ENCODE data around the gene ELL. TPM values are rescaled to one million over a fixed set of nuclear protein-coding genes. Genes with fewer than 3 reads are reported as not detected.

Gene ELL
- total and polyA plus RNA-seq, 8 donors: 4.1 to 88.7 (median 11.2) TPM

- Histone ChIP-seq H3K27ac (peak overlapping the region; percentile 42 to 87 (median 85)), H3K27me3 (no peaks in the 10 kb centered on the region), H3K4me3 (no peak overlapping the region), H3K9me3 (no peaks in the 10 kb centered on the region), H3K4me1 (peaks cover 71 to 95% (median 79%) of the 10 kb centered on the region in 4 donors), H3K36me3 (peaks cover 15 to 49% (median 34%) of the 10 kb centered on the region in 4 donors)
- 87 to 91% (median 91%) methylated on average over 24 to 30 of the region's 30 CpGs for WGBS, 5 donors
- TF ChIP-seq POLR2A (IDR thresholded peaks at IDR 0.05) (no peak), EP300 (IDR thresholded peaks at IDR 0.05) (no peak), POLR2AphosphoS5 (IDR thresholded peaks at IDR 0.05) (no peak)
- TF ChIP-seq, protein P1, sequence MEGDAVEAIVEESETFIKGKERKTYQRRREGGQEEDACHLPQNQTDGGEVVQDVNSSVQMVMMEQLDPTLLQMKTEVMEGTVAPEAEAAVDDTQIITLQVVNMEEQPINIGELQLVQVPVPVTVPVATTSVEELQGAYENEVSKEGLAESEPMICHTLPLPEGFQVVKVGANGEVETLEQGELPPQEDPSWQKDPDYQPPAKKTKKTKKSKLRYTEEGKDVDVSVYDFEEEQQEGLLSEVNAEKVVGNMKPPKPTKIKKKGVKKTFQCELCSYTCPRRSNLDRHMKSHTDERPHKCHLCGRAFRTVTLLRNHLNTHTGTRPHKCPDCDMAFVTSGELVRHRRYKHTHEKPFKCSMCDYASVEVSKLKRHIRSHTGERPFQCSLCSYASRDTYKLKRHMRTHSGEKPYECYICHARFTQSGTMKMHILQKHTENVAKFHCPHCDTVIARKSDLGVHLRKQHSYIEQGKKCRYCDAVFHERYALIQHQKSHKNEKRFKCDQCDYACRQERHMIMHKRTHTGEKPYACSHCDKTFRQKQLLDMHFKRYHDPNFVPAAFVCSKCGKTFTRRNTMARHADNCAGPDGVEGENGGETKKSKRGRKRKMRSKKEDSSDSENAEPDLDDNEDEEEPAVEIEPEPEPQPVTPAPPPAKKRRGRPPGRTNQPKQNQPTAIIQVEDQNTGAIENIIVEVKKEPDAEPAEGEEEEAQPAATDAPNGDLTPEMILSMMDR (IDR thresholded peaks at IDR 0.05): no peak
- intact Hi-C loops (cut with DNase I; ENCODE audit: low total_unique reads): loop anchor here (10.0 kb wide), 1 partner anchor 99 kb away; no protein-coding TSS in a partner anchor
- DNase-seq: no peak
These were observed 56.5 kb downstream of the ELL start for GRCh38 chr19:18465214-18465963.

GRCh38 chr19:18464646-18465045 lies 57.2 kb downstream of the ELL start:
- 9 to 15% (median 11%) methylated on average over 7 to 8 of the region's 8 CpGs for WGBS, 5 donors
- TF ChIP-seq EP300 (IDR thresholded peaks at IDR 0.05): no peak
- peak; percentile 64 to 86 (median 84) for TF ChIP-seq POLR2AphosphoS5 (IDR thresholded peaks at IDR 0.05)
- intact Hi-C loops (cut with DNase I; ENCODE audit: low total_unique reads): loop anchor here (10.0 kb wide), 1 partner anchor 100 kb away; no protein-coding TSS in a partner anchor
- H3K36me3 ChIP-seq: peaks cover 22 to 50% (median 39%) of the 10 kb centered on the region in 4 donors
- H3K4me1 ChIP-seq: peaks cover 71 to 95% (median 77%) of the 10 kb centered on the region in 4 donors
- peak overlapping the region; percentile 42 to 87 (median 85) for H3K27ac ChIP-seq
- no peak overlapping the region for H3K4me3 ChIP-seq
- no peaks in the 10 kb centered on the region for H3K9me3 ChIP-seq
- H3K27me3 ChIP-seq: no peaks in the 10 kb centered on the region
- DNase-seq: peak; percentile 80 to 93

GRCh38 chr19:18461471-18461870 lies 60.4 kb downstream of the ELL start:
- Histone ChIP-seq H3K36me3 (peaks cover 32 to 81% (median 64%) of the 10 kb centered on the region in 4 donors), H3K4me1 (peaks cover 49 to 85% (median 63%) of the 10 kb centered on the region in 4 donors), H3K9me3 (no peaks in the 10 kb centered on the region), H3K4me3 (no peak overlapping the region), H3K27ac (peak overlapping the region in 4 of 5 donors; percentile 80 to 89 (median 85)), H3K27me3 (no peaks in the 10 kb centered on the region)
- DNase-seq: no peak
- TF ChIP-seq, protein P1 (IDR thresholded peaks at IDR 0.05): no peak
- TF ChIP-seq EP300 (IDR thresholded peaks at IDR 0.05): no peak
- 94 to 100% (median 95%) methylated on average over 4 to 22 of the region's 22 CpGs for WGBS, 5 donors
- intact Hi-C loops (cut with DNase I; ENCODE audit: low total_unique reads): loop anchor here (10.0 kb wide), 1 partner anchor 103 kb away; no protein-coding TSS in a partner anchor

GRCh38 chr19:18460900-18461299 lies 61.0 kb downstream of the ELL start:
- DNase-seq: no peak
- Histone ChIP-seq H3K4me3 (no peak overlapping the region), H3K4me1 (peaks cover 43 to 79% (median 58%) of the 10 kb centered on the region in 4 donors), H3K27ac (peak overlapping the region in 4 of 5 donors; percentile 80 to 89 (median 85)), H3K9me3 (no peaks in the 10 kb centered on the region), H3K27me3 (no peaks in the 10 kb centered on the region), H3K36me3 (peaks cover 37 to 86% (median 70%) of the 10 kb centered on the region in 4 donors)
- WGBS, 5 donors: 71 to 91% (median 85%) methylated on average over 3 to 12 of the region's 12 CpGs
- TF ChIP-seq, protein P1 (IDR thresholded peaks at IDR 0.05): no peak
- TF ChIP-seq POLR2A (IDR thresholded peaks at IDR 0.05): no peak
- no peak for TF ChIP-seq POLR2AphosphoS5 (IDR thresholded peaks at IDR 0.05)
- TF ChIP-seq EP300 (IDR thresholded peaks at IDR 0.05): no peak
- intact Hi-C loops (cut with DNase I; ENCODE audit: low total_unique reads): loop anchor here (10.0 kb wide), 1 partner anchor 104 kb away; no protein-coding TSS in a partner anchor
